Peyer's patch (tissue), 4 donors: ENCODE data around the gene GIGYF2. TPM values are rescaled to one million over a fixed set of nuclear protein-coding genes. Genes with fewer than 3 reads are reported as not detected.

Experiments
- DNase-seq, 3 donors: peaks; one replicate each; pipeline ENCODE4 v3.0.0-alpha.2; 2017 to 2019
- H3K27ac ChIP-seq, 4 donors: fragments of 200-600 bp; sonication (generic); one replicate each; pipeline ENCODE4 v1.5.1; 2016 to 2019
- H3K27me3 ChIP-seq, 2 donors: fragments of 200-600 bp; sonication (generic); one replicate each; pipeline ENCODE4 v1.5.1; 2019
- H3K36me3 ChIP-seq, 3 donors: fragments of 200-600 bp; sonication (generic); one replicate each; pipeline ENCODE4 v1.5.1; 2016 to 2019
- H3K4me1 ChIP-seq, 4 donors: fragments of 200-600 bp; sonication (generic); one replicate each; pipeline ENCODE4 v1.5.1; 2016 to 2019
- H3K4me3 ChIP-seq, 4 donors: fragments of 200-600 bp; sonication (generic); 1 replicate in 3 of 4; 2 replicates in 1 of 4; pipeline ENCODE4 v1.5.1; 2016 to 2019; ENCODE audit warnings: mild to moderate bottlenecking in 1 of 4
- H3K9me3 ChIP-seq, 4 donors: fragments of 200-600 bp; sonication (generic); one replicate each; pipeline ENCODE4 v1.5.1; 2016 to 2019; ENCODE audit warnings: mild to moderate bottlenecking in 1 of 4
- CTCF ChIP-seq, 6 experiments: fragments of 450-650 bp in 4 of 6; fragments of 200-600 bp in 2 of 6; sonication (generic) in 1 of 6; IDR thresholded peaks; one replicate each; pipeline ENCODE4 v1.5.1; 2017 to 2019; ENCODE audit warnings: antibody characterized with exemption in 6 of 6, mild to moderate bottlenecking in 3 of 6, moderate library complexity in 1 of 6
- POLR2A ChIP-seq, 2 donors: fragments of 450-650 bp; IDR thresholded peaks; one replicate each; pipeline ENCODE4 v1.5.1; 2017; ENCODE audit warnings: antibody characterized with exemption in 2 of 2, mild to moderate bottlenecking in 2 of 2, moderate library complexity in 2 of 2
- total RNA-seq, 4 donors: library from RNA; depleted of rRNA; stranded (reverse); fragments of >200 nt; gene quantifications; one replicate each; pipeline ENCODE4 v1.1.0, GENCODE V29; 2016

Gene GIGYF2
- total RNA-seq, 4 donors from 2014 or later = 82.5 to 126 (median 90.1) TPM

- DNase-seq = peak in 1 of 3 donors; percentile 13
- Histone ChIP-seq H3K4me3 (no peak overlapping the region), H3K27ac (no peak overlapping the region), H3K36me3 (peaks cover 0 to 3% (median 0%) of the 10 kb centered on the region in 3 donors), H3K27me3 (no peaks in the 10 kb centered on the region), H3K4me1 (no peaks in the 10 kb centered on the region), H3K9me3 (no peaks in the 10 kb centered on the region)
- TF ChIP-seq CTCF (IDR thresholded peaks at IDR 0.05) (no peak), POLR2A (IDR thresholded peaks at IDR 0.05) (no peak)
Measured at GRCh38 chr2:232863996-232864395, 166.9 kb downstream of the GIGYF2 start.

- no peak for TF ChIP-seq CTCF (IDR thresholded peaks at IDR 0.05)
- TF ChIP-seq POLR2A (IDR thresholded peaks at IDR 0.05) = no peak
- Histone ChIP-seq H3K4me3 (no peak overlapping the region), H3K27me3 (no peaks in the 10 kb centered on the region), H3K36me3 (peaks cover 0 to 3% (median 0%) of the 10 kb centered on the region in 3 donors), H3K9me3 (no peaks in the 10 kb centered on the region), H3K27ac (no peak overlapping the region), H3K4me1 (no peaks in the 10 kb centered on the region)
- DNase-seq = no peak
Measured at GRCh38 chr2:232865165-232865564, 168.0 kb downstream of the GIGYF2 start.

- no peaks in the 10 kb centered on the region for H3K27me3 ChIP-seq
- TF ChIP-seq POLR2A (IDR thresholded peaks at IDR 0.05) = no peak
- no peak for TF ChIP-seq CTCF (IDR thresholded peaks at IDR 0.05)
- no peak overlapping the region for H3K27ac ChIP-seq
- H3K36me3 ChIP-seq = peaks cover 0 to 3% (median 0%) of the 10 kb centered on the region in 3 donors
- H3K4me1 ChIP-seq = no peaks in the 10 kb centered on the region
- H3K9me3 ChIP-seq = no peaks in the 10 kb centered on the region
- DNase-seq = no peak
- no peak overlapping the region for H3K4me3 ChIP-seq
Measured at GRCh38 chr2:232866104-232866503, 169.0 kb downstream of the GIGYF2 start.

- H3K4me1 ChIP-seq = peaks cover 0 to 11% (median 3%) of the 10 kb centered on the region in 4 donors
- peak in 2 of 3 donors; percentile 7 to 30 for DNase-seq
- no peaks in the 10 kb centered on the region for H3K9me3 ChIP-seq
- H3K36me3 ChIP-seq = no peaks in the 10 kb centered on the region
- no peak overlapping the region for H3K27ac ChIP-seq
- no peaks in the 10 kb centered on the region for H3K27me3 ChIP-seq
- no peak overlapping the region for H3K4me3 ChIP-seq
- TF ChIP-seq POLR2A (IDR thresholded peaks at IDR 0.05) (no peak), CTCF (IDR thresholded peaks at IDR 0.05) (no peak)
Measured at GRCh38 chr2:232869138-232870017, 172.2 kb downstream of the GIGYF2 start.

GRCh38 chr2:232870018-232870765 lies 173.1 kb downstream of the GIGYF2 start, which contains the start of gene SNORC:
Gene SNORC (plus strand): TSS chr2:232870264. CDS start chr2:232870342, 78 bp downstream.
- Histone ChIP-seq H3K9me3 (no peaks in the 10 kb centered on the region), H3K27me3 (no peaks in the 10 kb centered on the region), H3K4me1 (peaks cover 0 to 20% (median 3%) of the 10 kb centered on the region in 4 donors), H3K36me3 (no peaks in the 10 kb centered on the region), H3K27ac (no peak within 1 kb of the TSS), H3K4me3 (no peak within 1 kb of the TSS)
- DNase-seq = peak in 1 of 3 donors; percentile 35
- no peak for TF ChIP-seq POLR2A (IDR thresholded peaks at IDR 0.05)
- TF ChIP-seq CTCF (IDR thresholded peaks at IDR 0.05) = no peak
